Measurements from ENCODE around the gene CARD11.

DNA sequence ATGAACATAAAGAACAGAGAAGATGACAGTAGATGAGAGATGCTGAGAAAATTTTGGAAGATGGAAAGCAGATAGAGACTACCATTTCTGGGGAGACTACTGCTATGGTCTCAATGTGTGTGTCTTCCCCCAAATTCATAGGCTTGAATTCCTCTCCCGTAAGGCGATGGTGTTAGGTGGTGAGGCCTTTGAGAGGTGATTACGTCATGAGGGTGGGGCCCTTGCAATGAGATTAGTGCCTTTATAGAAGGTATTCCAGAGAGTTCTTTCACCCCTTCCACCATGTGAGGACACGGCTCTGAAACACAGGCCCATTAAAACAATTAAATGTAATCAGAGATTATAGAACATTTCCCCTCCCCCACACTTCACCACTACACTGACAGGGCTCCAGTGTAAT lies 23.9 kb downstream of the CARD11 start:
- no peak for TF ChIP-seq CTCF (IDR thresholded peaks at IDR 0.05)
- no peak for TF ChIP-seq EP300 (IDR thresholded peaks at IDR 0.05)
- TF ChIP-seq POLR2AphosphoS5 (IDR thresholded peaks at IDR 0.05), result no peak
- TF ChIP-seq POLR2A (IDR thresholded peaks at IDR 0.05; ENCODE audit: low read depth), result no peak

Measured in esophagus muscularis mucosa (tissue), 4 donors.